IMR-90 (cell line): ENCODE measurements around the gene SEMA4B. TPM values are rescaled to one million over a fixed set of nuclear protein-coding genes. Genes with fewer than 3 reads are reported as not detected.
A peak's percentile ranks its signal among the peaks of the same experiment; 100 is the strongest.

Experiments used
- ATAC-seq: fragments of 200-7000 bp; cut with Tn5 transposase; 2 replicates; pipeline ENCODE4 v1.9.1; 2020; ENCODE audit warnings: low read depth, mild to moderate bottlenecking, moderate library complexity
- BruUV-seq: library from RNA; stranded (reverse); fragments of 400-500 nt; replicated peaks from 2 replicates; lab custom pipeline; 2021; lab: Mats Ljungman, UMichigan
- CTCF ChIA-PET: fragments of 300-600 bp; formaldehyde crosslinking; extraction: SDS; loops from one replicate; lab custom pipeline; 2021; ENCODE audit warnings: antibody characterized with exemption; lab: Yijun Ruan, JAX
- POLR2A ChIA-PET: fragments of 300-600 bp; sonication (Branson Sonifier 250); formaldehyde crosslinking; loops from one replicate; lab custom pipeline; 2022; ENCODE audit warnings: antibody characterized with exemption; ENCODE audit not compliant: unreplicated experiment; lab: Charles Lee
- DNase-seq: peaks from one replicate; pipeline ENCODE4 v3.0.0; 2013
- H2AFZ ChIP-seq: replicated peaks from 2 replicates; pipeline ENCODE3; 2013; ENCODE audit warnings: low read length, mild to moderate bottlenecking; ENCODE audit not compliant: poor library complexity
- H2AK5ac ChIP-seq: 2 replicates; pipeline ENCODE4 v1.6.1; 2013; ENCODE audit warnings: low read depth, low read length, inconsistent platforms
- H2AK9ac ChIP-seq: replicated peaks from 2 replicates; pipeline ENCODE3; 2013; ENCODE audit warnings: mild to moderate bottlenecking, low read depth, low read length, moderate library complexity; ENCODE audit not compliant: poor library complexity
- H2BK120ac ChIP-seq: 2 replicates; pipeline ENCODE4 v1.6.1; 2013; ENCODE audit warnings: low read depth, low read length, inconsistent platforms
- H2BK15ac ChIP-seq: 3 replicates; pipeline ENCODE4 v1.6.1; 2013; ENCODE audit warnings: low read depth, low read length, inconsistent platforms
- H2BK20ac ChIP-seq: 2 replicates; pipeline ENCODE4 v1.6.1; 2013; ENCODE audit warnings: low read depth, mild to moderate bottlenecking, inconsistent platforms, low read length, moderate library complexity
- H2BK5ac ChIP-seq: 2 replicates; pipeline ENCODE4 v1.6.1; 2013; ENCODE audit warnings: mild to moderate bottlenecking, low read depth, low read length, inconsistent platforms; ENCODE audit not compliant: poor library complexity, severe bottlenecking
- H3K14ac ChIP-seq: replicated peaks from 2 replicates; pipeline ENCODE4 v1.6.1; 2013; ENCODE audit warnings: low read depth, low read length, inconsistent platforms
- H3K18ac ChIP-seq: 2 replicates; pipeline ENCODE4 v1.6.1; 2013; ENCODE audit warnings: low read depth, low read length, control low read depth
- H3K23ac ChIP-seq: 2 replicates; pipeline ENCODE4 v1.6.1; 2013; ENCODE audit warnings: low read depth, low read length, inconsistent platforms
- H3K27ac ChIP-seq: 2 replicates; pipeline ENCODE4 v1.5.1; 2013; ENCODE audit warnings: mild to moderate bottlenecking, control low read depth, low read length; ENCODE audit not compliant: insufficient read depth
- H3K27me3 ChIP-seq: 2 replicates; pipeline ENCODE4 v1.6.1; 2013; ENCODE audit warnings: low read length; ENCODE audit not compliant: control insufficient read depth, insufficient read depth
- H3K36me3 ChIP-seq: 2 replicates; pipeline ENCODE4 v1.6.1; 2013; ENCODE audit warnings: low read length, mixed read lengths; ENCODE audit not compliant: control insufficient read depth, insufficient read depth
- H3K4ac ChIP-seq: 2 replicates; pipeline ENCODE4 v1.6.1; 2013; ENCODE audit warnings: low read depth, low read length, inconsistent platforms
- H3K4me1 ChIP-seq: 2 replicates; pipeline ENCODE4 v1.6.1; 2013; ENCODE audit warnings: low read length, mixed read lengths; ENCODE audit not compliant: control insufficient read depth, insufficient read depth
- H3K4me2 ChIP-seq: 2 replicates; pipeline ENCODE4 v1.6.1; 2013; ENCODE audit warnings: low read depth, mild to moderate bottlenecking, control low read depth, low read length, moderate library complexity
- H3K4me3 ChIP-seq: 2 replicates; pipeline ENCODE4 v1.5.1; 2013; ENCODE audit warnings: low read depth, mild to moderate bottlenecking, control low read depth, low read length, moderate library complexity; ENCODE audit not compliant: insufficient read depth
- H3K56ac ChIP-seq: 2 replicates; pipeline ENCODE4 v1.6.1; 2013; ENCODE audit warnings: low read length, inconsistent platforms; ENCODE audit not compliant: insufficient read depth; ENCODE audit errors: extremely low read depth
- H3K79me1 ChIP-seq, 2 experiments: 2 replicates each; pipeline ENCODE4 v1.6.1; 2013; ENCODE audit warnings: low read length in 2 of 2, inconsistent platforms in 1 of 2, low read depth in 1 of 2
- H3K9ac ChIP-seq: 2 replicates; pipeline ENCODE4 v1.6.1; 2013; ENCODE audit warnings: low read depth, low read length, control low read depth
- H3K9me1 ChIP-seq: 2 replicates; pipeline ENCODE4 v1.6.1; 2013; ENCODE audit warnings: low read length, inconsistent platforms; ENCODE audit not compliant: insufficient read depth
- H3K9me3 ChIP-seq: 2 replicates; pipeline ENCODE4 v1.6.1; 2013; ENCODE audit warnings: low read length; ENCODE audit not compliant: control insufficient read depth, insufficient read depth
- H4K20me1 ChIP-seq: 2 replicates; pipeline ENCODE4 v1.6.1; 2013; ENCODE audit warnings: low read length, inconsistent platforms; ENCODE audit not compliant: insufficient read depth
- H4K5ac ChIP-seq: 2 replicates; pipeline ENCODE4 v1.6.1; 2013; ENCODE audit warnings: mild to moderate bottlenecking, low read depth, low read length, control low read depth
- H4K8ac ChIP-seq, 2 experiments: 2 replicates each; pipeline ENCODE4 v1.6.1; 2013; ENCODE audit warnings: low read depth in 2 of 2, low read length in 2 of 2, control low read depth in 1 of 2, inconsistent platforms in 1 of 2
- H4K91ac ChIP-seq: 2 replicates; pipeline ENCODE4 v1.6.1; 2013; ENCODE audit warnings: low read depth, low read length, inconsistent platforms; ENCODE audit not compliant: insufficient read depth
- CHD1 ChIP-seq: IDR thresholded peaks from 2 replicates; pipeline ENCODE4 v1.6.1; 2012; ENCODE audit warnings: low read depth, low read length, improper control_type of control experiment
- MXI1 ChIP-seq: IDR thresholded peaks from 2 replicates; pipeline ENCODE4 v1.6.1; 2012; ENCODE audit warnings: low read depth, mild to moderate bottlenecking, low read length, moderate library complexity, borderline replicate concordance
- SMC3 ChIP-seq: fragments of 150-350 bp; IDR thresholded peaks from 2 replicates; pipeline ENCODE4 v1.6.1; 2016; ENCODE audit warnings: low read depth, mild to moderate bottlenecking, antibody characterized with exemption, low read length, moderate library complexity
- WGBS, 2 experiments: methylation state at CpG; one replicate each; pipeline versions ENCODE4 v1.1.5 to v1.1.7; 2013; ENCODE audit warnings: missing lambda C conversion rate in 2 of 2; ENCODE audit not compliant: insufficient read length in 1 of 2; ENCODE audit errors: extremely low coverage in 2 of 2; 5-methylcytosine and 5-hydroxymethylcytosine counted together
- dilution Hi-C: fragments of 300-500 bp; cut with HindIII; formaldehyde crosslinking; loops from one replicate; pipeline ENCODE4 v1.14.3; 2018; ENCODE audit warnings: low sequenced_read_pairs; ENCODE audit not compliant: unreplicated experiment
- in situ Hi-C: fragments of 300-500 bp; cut with MboI; formaldehyde crosslinking; loops from 3 replicates; pipeline ENCODE4 v1.14.3; 2019; ENCODE audit warnings: low sequenced_read_pairs, inconsistent platforms, mixed read lengths
- intact Hi-C: fragments of 100-400 bp; cut with micrococcal nuclease; formaldehyde crosslinking; loops from 2 replicates; pipeline ENCODE4 v1.10.0; 2022
- polyA plus RNA-seq, 3 experiments: library from polyadenylated mRNA; depleted of rRNA; stranded (reverse); fragments of >200 nt; gene quantifications; 2 replicates each; pipeline ENCODE4 v1.2.3, GENCODE V29; 2012; ENCODE audit warnings: low replicate concordance in 1 of 3
- total RNA-seq: library from RNA; depleted of rRNA; stranded (reverse); fragments of >200 nt; gene quantifications from 2 replicates; pipeline ENCODE4 v1.2.3, GENCODE V29; 2012

SEMA4B gene
- total and polyA plus RNA-seq, 2 of the 4 experiments (the other 2 are of a cell fraction), result 5.0 to 22.5 TPM

DNA sequence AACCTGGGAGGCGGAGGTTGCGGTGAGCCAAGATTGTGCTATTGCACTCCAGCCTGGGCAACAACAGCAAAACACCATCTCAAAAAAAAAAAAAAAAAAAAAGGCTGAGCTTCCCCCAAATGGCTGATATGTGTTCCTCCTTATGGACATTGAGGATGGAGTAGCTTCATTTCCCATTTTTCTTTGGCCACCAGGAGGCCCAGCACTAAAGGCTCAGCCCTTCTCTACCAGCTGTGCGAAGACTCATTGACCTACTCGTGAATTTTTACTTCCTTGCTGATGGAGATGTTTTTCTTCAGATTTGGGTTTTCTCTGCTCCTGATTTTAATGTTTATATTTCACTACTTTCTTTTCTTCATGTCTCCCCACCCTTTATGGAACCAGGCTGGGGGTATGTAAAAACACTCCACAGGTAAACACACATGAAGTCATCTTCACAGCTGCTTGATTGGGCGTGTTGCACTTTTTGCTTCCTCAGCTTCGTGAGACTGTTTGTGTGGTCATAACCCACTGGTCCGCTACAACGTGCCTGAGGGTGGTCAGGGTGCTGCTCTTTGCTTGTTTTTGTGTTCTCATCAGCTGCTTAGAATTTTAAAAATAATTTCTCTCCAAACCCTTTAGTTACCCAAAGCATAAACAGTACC is 13.5 kb downstream of the SEMA4B start:
- DNase-seq (no peak), ATAC-seq (no peak)
- H4K8ac ChIP-seq, result peak overlapping the region in 1 of 2 experiments; percentile 30; a peak in 1 of 4 replicates
- no TSS peak for BruUV-seq
- H4K20me1 ChIP-seq, result no peaks in the 10 kb centered on the region; the same call in 1 of the 2 replicates
- ChIA-PET CTCF (interaction anchor here (0.5 to 1.0 kb wide), 4 partner anchors 11 to 335 kb away, joined by 3 to 4 read pairs (median 3); partner anchors contain the start of gene SEMA4B), POLR2A (interaction anchor here (0.5 to 0.6 kb wide), 2 partner anchors 22 kb away, joined by 3 to 6 read pairs; no protein-coding TSS in a partner anchor)
- no peak overlapping the region for H3K14ac ChIP-seq
- in situ Hi-C loops (loop anchor here (5.0 kb wide), 1 partner anchor 52 kb away; no protein-coding TSS in a partner anchor), dilution Hi-C loops (no loop called here), intact Hi-C loops (no loop called here)
- H2AK5ac ChIP-seq, result no peak overlapping the region
- H3K9me1 ChIP-seq, result peaks cover 2% of the 10 kb centered on the region
- peaks cover 6% of the 10 kb centered on the region for H3K4me1 ChIP-seq
- H2AK9ac ChIP-seq, result no peak overlapping the region
- H3K4me2 ChIP-seq, result no peak overlapping the region
- TF ChIP-seq MXI1 (no peak), SMC3 (peak; percentile 9; the same call in 1 of the 2 replicates), CHD1 (no peak)
- H3K9me3 ChIP-seq, result no peaks in the 10 kb centered on the region
- H3K36me3 ChIP-seq, result peaks cover 4% of the 10 kb centered on the region; the same call in 1 of the 2 replicates
- no peak overlapping the region for H2AFZ ChIP-seq
- no peak overlapping the region for H3K56ac ChIP-seq
- H3K4ac ChIP-seq, result no peak overlapping the region
- H2BK5ac ChIP-seq, result no peak overlapping the region
- H2BK120ac ChIP-seq, result no peak overlapping the region
- no peak overlapping the region for H4K5ac ChIP-seq
- H3K9ac ChIP-seq, result no peak overlapping the region
- H3K79me1 ChIP-seq, result peaks cover 17 to 33% of the 10 kb centered on the region in 2 experiments; a peak in 3 of 4 replicates
- no peak overlapping the region for H3K4me3 ChIP-seq
- no peak overlapping the region for H2BK20ac ChIP-seq
- WGBS, 2 experiments, result no CpG with 5 or more reads among the region's 8 CpGs
- H3K18ac ChIP-seq, result no peak overlapping the region
- H4K91ac ChIP-seq, result no peak overlapping the region
- H2BK15ac ChIP-seq, result no peak overlapping the region
- H3K23ac ChIP-seq, result no peak overlapping the region
- H3K27me3 ChIP-seq, result no peaks in the 10 kb centered on the region
- H3K27ac ChIP-seq, result no peak overlapping the region
